Stimulated activated CD8-positive, alpha-beta memory T cell treated with anti-CD3 and anti-CD28 coated beads, Interleukin-15, amount 100 ng/mL, for 24 hours (primary cell): Measurements from ENCODE around the gene CTSZ.
A peak's percentile ranks its signal among the peaks of the same experiment; 100 is the strongest.
"Not testable (repeated sequence)": the region's sequence is repeated elsewhere in the genome, so short reads cannot be mapped to it uniquely, and the experiment has no call there.

Experiments used
- DNase-seq: peaks from one replicate; pipeline ENCODE4 v3.0.0-alpha.2; 2020; ENCODE audit warnings: low read depth

CTSZ gene

DNA sequence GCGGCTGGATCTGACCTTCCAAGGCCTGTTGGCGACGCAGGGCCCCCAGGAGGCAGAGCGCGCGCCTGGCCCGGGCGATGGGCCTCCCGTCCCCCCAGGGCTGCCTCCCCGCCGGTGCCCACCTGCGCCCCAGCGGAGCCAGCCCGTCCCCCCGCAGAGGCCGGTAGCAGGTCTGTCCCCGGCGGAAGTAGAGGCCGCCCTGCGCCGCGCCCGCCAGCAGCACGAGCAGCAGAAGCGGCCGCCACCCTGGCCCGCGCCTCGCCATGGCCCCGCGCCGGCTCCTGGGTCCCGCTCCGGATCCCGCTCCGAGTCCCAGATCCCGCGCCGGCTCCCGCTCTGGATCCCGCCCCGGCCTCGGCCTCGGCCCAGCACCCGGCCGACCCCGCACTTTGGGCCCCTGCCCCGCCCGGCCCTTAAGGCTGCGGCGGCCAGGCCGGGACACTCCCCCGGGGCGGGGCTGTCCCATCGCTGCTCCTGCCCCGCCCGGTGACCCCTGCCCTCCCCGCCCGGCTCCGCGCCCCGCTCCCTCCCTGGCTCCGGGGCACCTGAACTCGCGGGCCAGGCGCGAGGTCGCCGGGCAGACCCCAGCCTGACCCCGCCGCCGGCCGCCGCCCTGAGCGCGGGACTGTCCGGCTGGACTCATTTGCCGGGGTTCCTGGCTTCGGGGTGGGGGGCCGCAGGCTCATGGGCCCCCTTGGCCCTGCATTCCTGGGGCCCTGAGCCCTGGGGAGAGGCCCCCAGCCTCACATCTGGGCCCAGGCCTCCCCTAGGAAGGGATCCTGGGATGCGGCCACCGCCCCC is at the start of gene CTSZ:
CTSZ (minus strand) TSS at position 391 of the 801 bp plus-strand sequence; CDS start at position 265, 126 bp downstream.
- no peak for DNase-seq

DNA sequence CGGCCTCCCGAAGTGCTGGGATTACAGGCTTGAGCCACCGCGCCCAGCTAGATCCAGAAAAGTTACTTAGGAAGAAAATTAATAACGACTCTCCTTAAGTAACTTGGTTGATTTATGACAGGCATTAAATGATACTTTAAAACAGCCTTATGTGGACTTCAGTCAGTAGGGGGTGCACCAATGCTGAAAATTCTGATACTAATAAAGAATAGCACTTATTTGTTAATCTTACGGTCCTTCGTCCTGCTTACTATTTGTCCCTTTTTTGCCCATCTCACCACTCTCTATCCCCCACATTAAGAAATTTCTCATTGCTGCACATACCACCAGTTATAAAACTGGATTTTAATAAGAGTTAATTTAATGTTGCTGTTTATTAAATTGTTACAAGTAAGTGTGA is 48.2 kb upstream of the CTSZ start:
- no peak for DNase-seq

- no peak for DNase-seq
Observed at GRCh38 chr20:59051666-59052185, 44.7 kb upstream of the CTSZ start.

DNA sequence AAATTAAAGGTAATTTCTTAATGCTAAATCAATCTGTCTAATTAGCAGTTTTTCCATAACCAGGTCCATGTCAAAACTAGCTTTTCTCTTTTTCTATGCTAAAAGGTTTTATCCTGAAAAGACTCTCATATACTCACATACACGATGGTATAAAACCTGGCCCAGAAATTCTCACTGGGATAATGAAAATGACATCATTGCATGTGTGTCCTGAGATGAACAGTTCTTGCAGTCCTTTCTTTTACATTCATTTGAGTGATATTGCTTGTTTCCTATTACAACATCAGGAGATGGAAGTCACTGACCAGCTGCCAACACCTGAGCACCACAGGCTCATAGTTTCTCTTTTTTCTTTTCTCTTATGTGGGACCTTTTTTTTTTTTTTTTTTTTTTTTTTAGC is 43.4 kb upstream of the CTSZ start:
- no peak for DNase-seq

GRCh38 chr20:59048681-59049030 is 41.6 kb upstream of the CTSZ start:
- DNase-seq = no peak

DNA sequence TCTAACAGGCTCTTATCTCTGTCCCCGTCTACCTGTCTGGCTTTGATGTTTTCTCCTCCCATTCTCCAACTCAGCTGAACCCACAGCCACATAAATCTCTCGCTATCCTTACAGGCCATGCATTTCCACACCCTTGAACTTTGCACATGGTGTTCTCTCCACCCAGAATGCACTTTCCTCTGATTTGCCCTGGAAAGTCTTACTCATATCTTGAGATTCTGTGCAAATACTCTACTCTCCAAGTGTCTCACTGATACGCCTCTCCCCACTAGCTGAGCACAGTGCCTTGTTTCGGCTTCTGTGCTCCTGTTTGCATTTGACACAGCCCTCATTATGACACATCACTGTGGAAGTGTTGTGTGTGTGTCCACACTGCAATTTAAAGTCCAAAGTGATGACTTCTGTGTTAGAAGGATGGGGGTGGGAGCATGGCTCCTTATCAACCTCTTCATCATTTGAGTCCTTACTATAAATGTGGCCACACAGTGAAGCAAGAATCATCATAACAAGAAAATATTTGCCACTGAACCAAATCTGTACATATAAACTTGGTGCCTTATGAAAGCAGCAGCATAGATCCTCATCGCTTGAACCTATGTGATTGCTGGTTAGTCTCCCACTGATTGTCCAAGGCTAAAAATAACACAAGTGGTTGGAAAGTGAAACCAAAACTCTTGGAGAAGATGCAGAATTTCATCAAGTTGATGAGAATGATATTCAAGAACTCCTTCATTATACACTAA is 41.1 kb upstream of the CTSZ start:
- DNase-seq = no peak

DNA sequence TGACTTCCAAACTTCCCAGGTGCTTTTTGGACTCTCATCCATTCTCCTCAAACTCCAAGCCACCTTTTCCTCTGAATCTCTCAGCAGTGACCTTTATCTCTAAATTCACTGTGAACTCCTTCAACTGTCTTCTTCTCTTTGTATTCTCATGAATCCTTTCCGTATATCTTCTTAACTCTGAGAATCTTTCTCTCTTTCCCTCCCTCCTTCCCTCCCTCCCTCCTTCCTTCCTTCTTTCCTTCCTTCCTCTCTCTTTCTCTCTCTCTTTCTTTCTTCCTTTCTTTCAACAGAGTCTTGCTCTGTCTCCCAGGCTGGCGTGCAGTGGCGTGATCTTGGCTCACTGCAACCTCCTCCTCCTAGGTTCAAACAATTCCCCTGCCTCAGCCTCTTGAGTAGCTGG is 39.8 kb upstream of the CTSZ start:
- DNase-seq = no peak

DNA sequence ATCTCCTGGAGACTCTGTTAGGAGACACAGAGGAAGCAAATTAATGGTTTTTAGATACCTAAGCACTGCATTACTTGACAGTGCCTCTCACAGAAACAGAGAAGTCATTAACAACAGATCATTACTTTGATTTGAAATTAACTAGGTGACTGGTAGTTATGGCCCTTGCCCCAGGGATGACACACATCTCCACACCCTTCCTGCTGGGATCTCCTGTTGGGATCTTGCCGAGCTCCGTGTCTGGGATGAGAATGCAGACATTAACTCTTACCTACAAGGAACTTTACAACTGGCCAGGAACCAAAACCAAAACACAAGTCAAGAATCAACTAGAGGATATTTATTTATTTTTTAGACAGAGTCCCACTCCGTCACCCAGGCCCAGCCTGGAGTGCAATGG is 37.7 kb upstream of the CTSZ start:
- DNase-seq = no peak

GRCh38 chr20:59044295-59044694 is 37.2 kb upstream of the CTSZ start:
- no peak for DNase-seq

GRCh38 chr20:59043698-59044097 is 36.6 kb upstream of the CTSZ start:
- DNase-seq = no peak

- peak; percentile 91 for DNase-seq
Observed at GRCh38 chr20:59042796-59043631, 36.0 kb upstream of the CTSZ start.

GRCh38 chr20:59042151-59042795 is 35.2 kb upstream of the CTSZ start, which contains the start of gene PRELID3B:
Gene PRELID3B (minus strand): TSS chr20:59042786. CDS start chr20:59042730, 56 bp downstream.
- no peak for DNase-seq

DNA sequence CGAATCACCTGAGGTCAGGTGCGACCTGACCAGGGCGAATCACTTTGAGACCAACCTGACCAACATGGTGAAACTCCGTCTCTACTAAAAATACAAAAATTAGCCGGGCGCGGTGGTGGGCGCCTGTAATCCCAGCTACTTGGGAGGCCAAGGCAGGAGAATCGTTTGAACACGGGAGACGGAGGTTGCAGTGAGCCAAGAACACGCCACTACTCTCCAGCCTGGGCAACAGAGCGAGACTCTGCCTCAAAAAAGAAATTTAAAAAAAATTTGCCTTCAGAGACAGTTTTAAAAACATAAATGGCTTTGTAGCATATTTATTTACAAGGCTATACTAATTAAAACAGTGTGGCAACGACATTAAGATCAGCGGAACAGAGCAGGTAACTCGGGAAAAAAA is 34.4 kb upstream of the CTSZ start:
- not testable (repeated sequence) for DNase-seq

DNA sequence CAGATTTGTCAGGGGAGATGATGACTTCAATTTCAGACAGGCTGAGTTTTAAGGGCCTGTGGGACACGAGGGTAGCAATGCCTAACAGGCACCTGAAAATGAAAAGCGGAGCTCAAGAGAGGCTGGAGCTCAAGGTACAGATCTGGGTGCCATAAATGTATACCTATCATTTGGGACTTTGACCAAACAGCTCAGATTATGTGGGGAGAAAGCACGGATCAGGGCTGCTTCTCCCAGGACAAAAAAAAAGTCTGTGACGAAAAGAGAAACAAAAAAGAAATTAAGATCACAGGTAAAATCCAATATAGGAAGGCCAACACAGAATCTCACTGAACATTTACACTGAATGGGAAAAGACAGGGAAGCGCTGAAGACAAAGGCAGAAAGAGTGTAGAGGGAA is 33.6 kb upstream of the CTSZ start:
- no peak for DNase-seq

- no peak for DNase-seq
Observed at GRCh38 chr20:59039233-59039632, 32.2 kb upstream of the CTSZ start.

GRCh38 chr20:59037386-59037785 is 30.3 kb upstream of the CTSZ start:
- no peak for DNase-seq

DNA sequence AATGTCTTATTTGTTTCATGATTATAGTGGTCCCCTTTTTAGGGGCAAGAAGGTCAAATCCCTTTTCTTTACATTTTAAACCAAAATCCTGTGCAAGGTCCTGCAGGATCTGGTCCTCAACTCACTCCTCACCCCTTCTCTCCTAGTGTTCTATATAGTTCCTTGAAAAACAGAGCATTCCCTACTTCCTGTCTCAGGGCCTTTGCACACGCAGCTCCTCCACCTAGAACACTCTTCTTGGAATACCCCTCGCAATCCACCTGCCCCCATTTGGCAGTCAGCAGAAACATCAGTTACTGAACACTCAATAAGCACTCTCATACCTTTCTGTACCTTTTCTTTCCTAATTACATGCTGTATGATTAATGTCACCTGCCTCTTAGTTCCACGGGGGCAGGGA is 28.3 kb upstream of the CTSZ start:
- no peak for DNase-seq

GRCh38 chr20:59033616-59034165 is 26.6 kb upstream of the CTSZ start:
- no peak for DNase-seq

DNA sequence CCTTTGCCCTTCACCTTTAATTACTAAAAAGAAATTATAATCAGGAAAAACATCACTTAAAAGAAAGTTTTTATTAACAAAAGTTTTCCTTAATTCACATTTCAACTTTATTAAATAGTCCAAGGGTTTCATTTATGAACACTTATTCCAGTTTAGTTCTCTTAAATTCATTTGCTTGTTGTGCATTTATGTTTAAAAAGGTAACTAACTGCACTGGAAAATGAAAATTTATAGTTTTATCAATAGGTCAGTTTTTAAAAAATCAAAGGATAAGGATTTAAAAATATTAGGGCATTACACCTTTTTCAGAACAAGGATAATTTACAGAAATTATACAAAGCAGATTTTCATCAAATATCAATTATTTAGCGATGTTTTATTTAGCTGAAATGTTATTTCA is 26.0 kb upstream of the CTSZ start:
- DNase-seq = no peak

- no peak for DNase-seq
Observed at GRCh38 chr20:59032713-59033059, 25.6 kb upstream of the CTSZ start.

DNA sequence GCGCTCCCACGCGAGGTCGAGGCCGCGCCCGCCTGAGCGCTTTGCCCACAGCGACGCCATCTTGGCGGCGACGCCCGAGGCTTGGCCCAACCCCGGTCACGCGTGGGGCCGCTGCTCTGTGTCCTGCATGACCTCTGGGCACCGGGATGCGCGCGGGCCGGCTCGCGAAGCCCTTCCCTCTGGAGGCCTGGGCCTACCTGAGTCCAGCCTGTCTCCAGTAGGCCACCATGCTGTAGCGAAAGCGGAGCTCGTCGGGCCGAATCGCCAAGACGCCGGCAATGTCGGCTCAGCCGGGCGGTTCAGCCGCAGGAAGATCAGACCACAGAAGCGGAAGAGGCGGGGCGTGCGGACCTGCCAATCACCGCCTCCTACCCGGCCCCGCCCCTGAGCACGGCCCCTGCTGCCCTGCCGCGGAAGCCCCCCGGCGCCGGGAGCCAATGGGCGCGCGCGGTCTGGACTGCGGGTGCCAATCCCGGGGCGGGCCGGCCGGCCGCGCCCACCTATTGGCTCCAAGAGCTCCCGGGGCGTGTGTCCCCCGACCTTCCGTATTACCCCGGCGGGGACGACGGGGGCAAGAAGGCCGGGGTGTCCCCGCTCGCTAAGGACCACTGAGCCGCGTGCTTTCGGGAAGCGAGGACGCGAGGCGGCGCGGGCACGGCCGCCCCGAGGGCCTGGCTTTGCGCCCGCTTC is 25.1 kb upstream of the CTSZ start, which contains the start of gene ATP5F1E:
ATP5F1E (minus strand) TSS at position 313 of the 690 bp plus-strand sequence; CDS start at position 229, 84 bp downstream.
- peak; percentile 95 for DNase-seq
